ENCODE results near the gene IRF2. TPM values are rescaled to one million over a fixed set of nuclear protein-coding genes. Genes with fewer than 3 reads are reported as not detected.

Gene IRF2
- total and polyA plus RNA-seq, 2 donors from 2014 or later: 16.8 to 42.8 TPM

DNA sequence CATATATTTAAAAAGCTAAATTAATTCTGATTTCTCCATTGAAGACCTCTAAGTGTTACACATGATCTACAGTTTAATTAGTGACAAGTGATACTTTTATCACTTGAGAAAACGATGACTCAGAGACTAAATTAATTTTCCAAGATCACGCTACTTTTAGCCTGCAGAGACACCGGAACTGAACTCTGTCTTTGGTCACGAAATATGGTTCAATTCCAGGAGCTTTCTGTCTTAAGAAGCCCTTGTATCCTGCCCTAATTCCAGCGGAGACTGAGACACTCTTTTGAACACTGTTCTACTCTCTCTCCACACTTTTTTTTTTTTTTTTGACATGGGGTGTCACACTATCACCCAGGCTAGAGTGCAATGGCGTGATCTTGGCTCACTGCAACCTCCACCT, 63.6 kb downstream of the IRF2 start:
- Histone ChIP-seq H3K4me3 (ENCODE audit: low read length in 3 of 3) (no peak overlapping the region), H3K9me3 (ENCODE audit: control insufficient read depth in 2 of 3, insufficient read depth in 1 of 3, low read length in 3 of 3) (no peaks in the 10 kb centered on the region), H3K9ac (ENCODE audit: low read length in 3 of 3) (no peak overlapping the region), H3K4me1 (ENCODE audit: control insufficient read depth in 2 of 3, insufficient read depth in 2 of 3, low read depth in 1 of 3, low read length in 3 of 3) (peaks cover 0 to 5% (median 0%) of the 10 kb centered on the region in 3 donors), H3K36me3 (ENCODE audit: control insufficient read depth in 2 of 3, insufficient read depth in 3 of 3, low read length in 3 of 3) (peaks cover 2 to 23% (median 14%) of the 10 kb centered on the region in 3 donors), H3K27ac (ENCODE audit: low read depth in 2 of 2, low read length in 2 of 2) (no peak overlapping the region), H3K27me3 (ENCODE audit: control insufficient read depth, insufficient read depth, low read length) (no peaks in the 10 kb centered on the region)
- no peak for DNase-seq
- no peak for TF ChIP-seq CTCF (IDR thresholded peaks at IDR 0.05; ENCODE audit: borderline replicate concordance, extremely low read depth, insufficient read depth)
- no peak for FAIRE-seq
- intact Hi-C loops (cut with DNase I): no loop called here

DNA sequence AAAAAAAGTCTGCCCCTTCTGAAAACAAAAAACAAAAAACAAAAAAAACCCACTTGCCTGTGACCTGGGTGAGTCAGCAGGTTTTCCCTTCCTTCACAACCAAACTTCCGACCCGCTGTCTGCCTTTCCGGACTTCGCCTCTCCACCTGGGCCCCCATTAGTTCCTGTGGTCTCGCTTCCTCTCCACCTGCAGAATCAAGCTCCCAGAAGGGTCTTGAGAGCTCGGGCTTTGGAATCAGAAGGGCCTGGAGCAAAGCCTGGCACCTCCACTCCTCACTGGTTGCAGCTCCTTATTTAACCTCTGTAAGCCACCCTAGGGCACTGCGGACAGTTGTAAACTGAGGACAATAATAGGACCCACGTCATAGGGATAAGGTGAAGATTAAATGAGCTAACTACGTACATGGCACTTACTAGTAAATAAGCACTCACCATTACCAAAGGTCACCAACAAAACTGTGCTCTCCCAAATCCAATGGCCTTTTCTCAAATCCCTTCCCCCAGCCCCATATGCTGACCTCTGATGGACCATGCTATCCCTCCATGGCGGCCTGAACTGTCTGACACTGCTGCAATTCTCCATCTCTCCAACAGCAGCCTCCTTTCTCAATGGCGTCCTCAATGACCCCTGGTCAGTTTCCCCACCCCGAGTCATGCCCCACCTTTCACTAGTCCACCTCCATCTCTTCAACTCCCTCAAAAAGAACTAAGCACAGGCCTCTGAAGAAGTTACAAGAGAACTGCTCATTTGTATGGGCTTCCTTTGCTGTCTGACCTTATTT, 64.2 kb downstream of the IRF2 start:
- intact Hi-C loops (cut with DNase I): no loop called here
- DNase-seq: no peak

GRCh38 chr4:184409502-184409901, 64.8 kb downstream of the IRF2 start:
- FAIRE-seq: no peak
- no peak for TF ChIP-seq CTCF (IDR thresholded peaks at IDR 0.05; ENCODE audit: borderline replicate concordance, extremely low read depth, insufficient read depth)

More for the DNA sequence above, 64.2 kb downstream of the IRF2 start:
- no peak for TF ChIP-seq CTCF (IDR thresholded peaks at IDR 0.05; ENCODE audit: borderline replicate concordance, extremely low read depth, insufficient read depth)
- Histone ChIP-seq H3K9me3 (ENCODE audit: control insufficient read depth in 2 of 3, insufficient read depth in 1 of 3, low read length in 3 of 3) (no peaks in the 10 kb centered on the region), H3K27ac (ENCODE audit: low read depth in 2 of 2, low read length in 2 of 2) (no peak overlapping the region), H3K36me3 (ENCODE audit: control insufficient read depth in 2 of 3, insufficient read depth in 3 of 3, low read length in 3 of 3) (peaks cover 0 to 24% (median 11%) of the 10 kb centered on the region in 3 donors), H3K9ac (ENCODE audit: low read length in 3 of 3) (no peak overlapping the region), H3K4me3 (ENCODE audit: low read length in 3 of 3) (no peak overlapping the region), H3K4me1 (ENCODE audit: control insufficient read depth in 2 of 3, insufficient read depth in 2 of 3, low read depth in 1 of 3, low read length in 3 of 3) (peaks cover 0 to 5% (median 0%) of the 10 kb centered on the region in 3 donors), H3K27me3 (ENCODE audit: control insufficient read depth, insufficient read depth, low read length) (no peaks in the 10 kb centered on the region)
- no peak for FAIRE-seq

More at GRCh38 chr4:184409502-184409901, 64.8 kb downstream of the IRF2 start:
- H3K27ac ChIP-seq (ENCODE audit: low read depth in 2 of 2, low read length in 2 of 2): no peak overlapping the region
- H3K27me3 ChIP-seq (ENCODE audit: control insufficient read depth, insufficient read depth, low read length): no peaks in the 10 kb centered on the region
- peaks cover 0 to 5% (median 0%) of the 10 kb centered on the region in 3 donors for H3K4me1 ChIP-seq (ENCODE audit: control insufficient read depth in 2 of 3, insufficient read depth in 2 of 3, low read depth in 1 of 3, low read length in 3 of 3)
- H3K9ac ChIP-seq (ENCODE audit: low read length in 3 of 3): no peak overlapping the region
- H3K36me3 ChIP-seq (ENCODE audit: control insufficient read depth in 2 of 3, insufficient read depth in 3 of 3, low read length in 3 of 3): peaks cover 0 to 24% (median 10%) of the 10 kb centered on the region in 3 donors
- intact Hi-C loops (cut with DNase I): no loop called here
- DNase-seq: no peak
- no peak overlapping the region for H3K4me3 ChIP-seq (ENCODE audit: low read length in 3 of 3)
- no peaks in the 10 kb centered on the region for H3K9me3 ChIP-seq (ENCODE audit: control insufficient read depth in 2 of 3, insufficient read depth in 1 of 3, low read length in 3 of 3)
